Nephron progenitor cell (in vitro differentiated cells): Measurements from ENCODE around the gene MASTL.

ENCODE experiments used
- DNase-seq: peaks from one replicate; pipeline ENCODE4 v3.0.0; 2021
- H3K27ac Mint-ChIP-seq: 2 replicates; pipeline ENCODE4 v1.8.0; 2021; ENCODE audit warnings: mild to moderate bottlenecking, moderate library complexity, mixed read lengths
- H3K27me3 Mint-ChIP-seq: 2 replicates; pipeline ENCODE4 v1.8.0; 2021; ENCODE audit warnings: mild to moderate bottlenecking, low read depth, mixed read lengths; ENCODE audit not compliant: poor library complexity
- H3K36me3 Mint-ChIP-seq: 2 replicates; pipeline ENCODE4 v1.8.0; 2021; ENCODE audit warnings: low read depth, mixed read lengths
- H3K4me1 Mint-ChIP-seq: 2 replicates; pipeline ENCODE4 v1.8.0; 2021; ENCODE audit warnings: mixed read lengths
- H3K4me3 Mint-ChIP-seq: 2 replicates; pipeline ENCODE4 v1.8.0; 2021; ENCODE audit warnings: mild to moderate bottlenecking, moderate library complexity, mixed read lengths
- H3K9me3 Mint-ChIP-seq: 2 replicates; pipeline ENCODE4 v1.8.0; 2021; ENCODE audit warnings: mild to moderate bottlenecking, moderate library complexity, mixed read lengths
- CTCF ChIP-seq: fragments of 200-600 bp; sonication (generic); IDR thresholded peaks from 2 replicates; pipeline ENCODE4 v1.5.0; 2021; ENCODE audit warnings: antibody characterized with exemption

The MASTL gene

GRCh38 chr10:27155066-27155754 is at the start of gene MASTL:
MASTL (plus strand) TSS chr10:27155352; CDS start chr10:27155427, 75 bp downstream.
- Mint-ChIP-seq H3K9me3 (no peaks in the 10 kb centered on the region), H3K27ac (peak within 1 kb of the TSS; percentile 100), H3K4me3 (peak within 1 kb of the TSS; percentile 100), H3K27me3 (peaks cover 3% of the 10 kb centered on the region), H3K36me3 (peaks cover 42% of the 10 kb centered on the region), H3K4me1 (peaks cover 50% of the 10 kb centered on the region)
- DNase-seq, result peak; percentile 88
- no peak for TF ChIP-seq CTCF

GRCh38 chr10:27108165-27108564 is 47.0 kb upstream of the MASTL start:
- H3K9me3 Mint-ChIP-seq, result peaks cover 15% of the 10 kb centered on the region
- no peak for TF ChIP-seq CTCF

GRCh38 chr10:27134371-27134770 is 20.8 kb upstream of the MASTL start:
- Mint-ChIP-seq H3K27me3 (no peaks in the 10 kb centered on the region), H3K36me3 (peaks cover 61% of the 10 kb centered on the region), H3K4me3 (no peak overlapping the region), H3K9me3 (no peaks in the 10 kb centered on the region), H3K4me1 (no peaks in the 10 kb centered on the region), H3K27ac (no peak overlapping the region)
- no peak for DNase-seq
- no peak for TF ChIP-seq CTCF

More at GRCh38 chr10:27108165-27108564, 47.0 kb upstream of the MASTL start:
- no peaks in the 10 kb centered on the region for H3K4me1 Mint-ChIP-seq
- peaks cover 2% of the 10 kb centered on the region for H3K27me3 Mint-ChIP-seq
- no peak overlapping the region for H3K4me3 Mint-ChIP-seq
- DNase-seq, result no peak
- no peak overlapping the region for H3K27ac Mint-ChIP-seq
- H3K36me3 Mint-ChIP-seq, result peaks cover 76% of the 10 kb centered on the region

GRCh38 chr10:27138277-27138676 is 16.9 kb upstream of the MASTL start:
- no peaks in the 10 kb centered on the region for H3K9me3 Mint-ChIP-seq
- no peak for DNase-seq
- no peak overlapping the region for H3K27ac Mint-ChIP-seq
- H3K4me1 Mint-ChIP-seq, result no peaks in the 10 kb centered on the region
- no peak overlapping the region for H3K4me3 Mint-ChIP-seq
- TF ChIP-seq CTCF, result no peak
- H3K36me3 Mint-ChIP-seq, result peaks cover 55% of the 10 kb centered on the region
- no peaks in the 10 kb centered on the region for H3K27me3 Mint-ChIP-seq

GRCh38 chr10:27143686-27144085 is 11.5 kb upstream of the MASTL start:
- no peak overlapping the region for H3K4me3 Mint-ChIP-seq
- H3K9me3 Mint-ChIP-seq, result no peaks in the 10 kb centered on the region
- peaks cover 73% of the 10 kb centered on the region for H3K36me3 Mint-ChIP-seq
- no peak overlapping the region for H3K27ac Mint-ChIP-seq
- no peak for DNase-seq
- H3K4me1 Mint-ChIP-seq, result no peaks in the 10 kb centered on the region
- no peaks in the 10 kb centered on the region for H3K27me3 Mint-ChIP-seq
- TF ChIP-seq CTCF, result no peak

GRCh38 chr10:27145937-27146336 is 9.2 kb upstream of the MASTL start:
- DNase-seq, result no peak
- H3K4me1 Mint-ChIP-seq, result peaks cover 4% of the 10 kb centered on the region
- H3K4me3 Mint-ChIP-seq, result no peak overlapping the region
- H3K9me3 Mint-ChIP-seq, result no peaks in the 10 kb centered on the region
- peaks cover 80% of the 10 kb centered on the region for H3K36me3 Mint-ChIP-seq
- H3K27me3 Mint-ChIP-seq, result no peaks in the 10 kb centered on the region
- TF ChIP-seq CTCF, result no peak
- no peak overlapping the region for H3K27ac Mint-ChIP-seq
